ENCODE measurements around the gene TBC1D5. TPM values are rescaled to one million over a fixed set of nuclear protein-coding genes. Genes with fewer than 3 reads are reported as not detected.
A peak's percentile ranks its signal among the peaks of the same experiment; 100 is the strongest.
"Not testable (repeated sequence)": the region's sequence is repeated elsewhere in the genome, so short reads cannot be mapped to it uniquely, and the experiment has no call there.

Gene TBC1D5, protein sequence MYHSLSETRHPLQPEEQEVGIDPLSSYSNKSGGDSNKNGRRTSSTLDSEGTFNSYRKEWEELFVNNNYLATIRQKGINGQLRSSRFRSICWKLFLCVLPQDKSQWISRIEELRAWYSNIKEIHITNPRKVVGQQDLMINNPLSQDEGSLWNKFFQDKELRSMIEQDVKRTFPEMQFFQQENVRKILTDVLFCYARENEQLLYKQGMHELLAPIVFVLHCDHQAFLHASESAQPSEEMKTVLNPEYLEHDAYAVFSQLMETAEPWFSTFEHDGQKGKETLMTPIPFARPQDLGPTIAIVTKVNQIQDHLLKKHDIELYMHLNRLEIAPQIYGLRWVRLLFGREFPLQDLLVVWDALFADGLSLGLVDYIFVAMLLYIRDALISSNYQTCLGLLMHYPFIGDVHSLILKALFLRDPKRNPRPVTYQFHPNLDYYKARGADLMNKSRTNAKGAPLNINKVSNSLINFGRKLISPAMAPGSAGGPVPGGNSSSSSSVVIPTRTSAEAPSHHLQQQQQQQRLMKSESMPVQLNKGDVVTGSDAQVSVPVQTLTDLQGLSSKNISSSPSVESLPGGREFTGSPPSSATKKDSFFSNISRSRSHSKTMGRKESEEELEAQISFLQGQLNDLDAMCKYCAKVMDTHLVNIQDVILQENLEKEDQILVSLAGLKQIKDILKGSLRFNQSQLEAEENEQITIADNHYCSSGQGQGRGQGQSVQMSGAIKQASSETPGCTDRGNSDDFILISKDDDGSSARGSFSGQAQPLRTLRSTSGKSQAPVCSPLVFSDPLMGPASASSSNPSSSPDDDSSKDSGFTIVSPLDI
- total RNA-seq: 10 to 100 TPM; 48.4 to 55.2 TPM

DNA sequence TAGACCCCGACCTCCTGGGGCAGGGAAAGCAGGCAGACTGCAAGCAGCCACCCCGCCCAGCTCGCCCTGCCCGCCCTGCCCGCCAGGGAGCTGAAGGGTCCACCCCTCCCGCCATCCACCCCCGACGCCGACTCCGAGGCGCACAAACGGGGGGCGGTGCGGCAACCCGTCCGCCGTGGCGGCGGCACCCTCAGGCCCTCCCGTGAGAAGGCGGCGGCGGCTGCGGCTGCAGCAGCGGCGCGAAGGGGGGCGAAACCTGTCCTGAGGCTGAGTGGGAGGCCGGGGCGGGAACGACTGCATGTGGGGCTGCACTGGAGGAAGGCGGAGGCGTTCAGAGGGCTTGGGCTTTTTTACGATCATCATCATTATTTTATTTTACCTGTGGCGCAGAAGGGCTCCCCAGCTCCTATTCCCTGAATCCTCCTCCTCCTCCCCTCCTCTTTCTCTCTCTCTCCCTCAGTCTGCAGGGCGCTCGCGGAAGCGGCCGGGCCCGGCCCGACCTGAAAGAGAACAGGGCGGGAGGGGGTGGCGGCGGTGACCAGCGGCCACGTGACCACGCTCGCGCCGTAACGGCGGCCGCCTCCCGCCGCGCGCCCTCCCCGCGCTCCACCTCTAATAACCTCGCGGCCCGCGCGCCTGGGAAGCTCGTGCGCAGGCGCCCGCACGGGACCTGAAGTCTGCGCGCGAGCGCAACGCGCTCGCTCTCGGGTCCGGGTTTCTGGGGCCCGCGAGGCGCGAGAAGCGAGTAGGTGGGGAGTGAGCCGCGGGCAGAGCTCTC is at the start of gene TBC1D5:
TBC1D5 (minus strand) TSS at position 530 of the 778 bp plus-strand sequence. CDS start 234,061 bp downstream, outside the sequence.
- no peaks in the 10 kb centered on the region for H3K9me3 Mint-ChIP-seq
- peak within 1 kb of the TSS; percentile 86 for H3K4me3 Mint-ChIP-seq
- H3K27ac Mint-ChIP-seq: peak within 1 kb of the TSS; percentile 96
- peak; percentile 94 for DNase-seq
- no peaks in the 10 kb centered on the region for H3K27me3 Mint-ChIP-seq
- POLR2A ChIA-PET: interaction anchor here (0.8 kb wide), 1 partner anchor 32 kb away, joined by 3 read pairs; no protein-coding TSS in a partner anchor
- CTCF ChIA-PET: interaction anchor here (1.2 to 1.3 kb wide), 2 partner anchors 7 to 11 kb away, joined by 3 to 6 read pairs; no protein-coding TSS in a partner anchor
- H3K36me3 Mint-ChIP-seq (ENCODE audit: low read depth): peaks cover 4% of the 10 kb centered on the region
- H3K4me1 Mint-ChIP-seq: peaks cover 52% of the 10 kb centered on the region

DNA sequence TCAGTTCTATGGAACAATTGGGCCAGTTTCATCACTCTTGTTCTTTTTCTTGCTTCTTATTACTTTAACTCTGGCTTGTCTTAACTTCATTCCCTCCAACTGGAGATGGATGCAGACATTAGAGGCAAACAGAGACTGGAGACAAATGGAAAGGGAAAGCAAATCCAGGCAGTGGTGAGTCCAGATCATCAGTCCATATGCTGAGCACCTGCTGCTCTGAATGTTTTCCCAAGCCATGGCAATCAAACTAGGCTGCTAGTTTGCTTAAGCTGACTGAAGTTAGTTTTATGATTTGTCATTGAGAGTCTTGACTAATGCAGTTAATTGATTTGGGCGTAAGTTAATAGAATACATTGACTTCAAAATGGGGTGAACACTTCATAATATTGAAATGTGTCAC is 41.0 kb upstream of the TBC1D5 start:
- CTCF ChIA-PET: no interaction called here
- Mint-ChIP-seq H3K4me3 (no peak overlapping the region), H3K27ac (no peak overlapping the region), H3K27me3 (peaks cover 12% of the 10 kb centered on the region), H3K4me1 (peaks cover 20% of the 10 kb centered on the region), H3K9me3 (peaks cover 19% of the 10 kb centered on the region), H3K36me3 (ENCODE audit: low read depth) (peaks cover 20% of the 10 kb centered on the region)
- no peak for DNase-seq
- POLR2A ChIA-PET: no interaction called here

DNA sequence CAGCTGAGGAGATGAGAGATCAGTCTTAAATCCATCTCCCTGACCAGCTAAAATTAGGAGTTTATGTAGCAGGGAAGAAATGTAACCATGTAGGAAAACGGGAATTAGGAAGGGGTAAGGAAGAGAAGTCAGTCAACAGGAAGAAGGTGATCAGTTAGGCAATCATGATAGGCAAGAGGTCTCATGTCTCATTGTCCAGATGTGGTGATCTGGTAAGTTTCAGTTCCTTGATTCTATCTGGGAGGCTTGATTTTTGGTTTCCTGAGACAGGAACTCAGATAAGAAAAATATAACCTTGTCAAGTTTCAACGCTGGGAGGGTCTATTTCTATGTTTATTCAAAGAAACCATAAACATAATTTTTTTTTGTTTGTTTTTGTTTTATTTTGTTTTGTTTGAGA is 40.3 kb upstream of the TBC1D5 start:
- ChIA-PET POLR2A (no interaction called here), CTCF (no interaction called here)
- Mint-ChIP-seq H3K4me1 (peaks cover 20% of the 10 kb centered on the region), H3K27ac (no peak overlapping the region), H3K36me3 (ENCODE audit: low read depth) (peaks cover 20% of the 10 kb centered on the region), H3K4me3 (no peak overlapping the region), H3K27me3 (peaks cover 10% of the 10 kb centered on the region), H3K9me3 (peaks cover 19% of the 10 kb centered on the region)
- no peak for DNase-seq

DNA sequence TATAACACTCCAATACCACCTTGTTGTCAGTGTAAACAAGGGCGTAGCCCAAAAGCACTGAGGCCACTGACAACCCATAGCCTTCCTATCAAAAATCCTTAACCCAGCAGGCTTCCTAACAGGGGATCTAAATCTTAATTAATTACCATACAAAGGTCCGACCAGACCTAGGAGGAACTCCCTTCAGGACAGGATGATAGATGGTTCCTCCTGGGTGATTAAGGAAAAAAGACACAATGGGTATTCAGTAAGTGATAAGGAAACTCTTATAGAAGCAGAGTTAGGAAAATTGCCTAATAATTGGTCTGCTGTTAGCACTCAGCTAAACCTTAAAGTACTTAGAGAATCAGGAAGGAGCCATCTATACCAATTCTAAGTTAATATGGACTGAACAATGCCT is 37.9 kb upstream of the TBC1D5 start:
- POLR2A ChIA-PET, H3K27me3 Mint-ChIP-seq, CTCF ChIA-PET, DNase-seq, H3K27ac Mint-ChIP-seq, H3K4me3 Mint-ChIP-seq: not testable (repeated sequence)
- peaks cover 20% of the 10 kb centered on the region for H3K36me3 Mint-ChIP-seq (ENCODE audit: low read depth)
- H3K4me1 Mint-ChIP-seq: peaks cover 27% of the 10 kb centered on the region
- peaks cover 18% of the 10 kb centered on the region for H3K9me3 Mint-ChIP-seq

DNA sequence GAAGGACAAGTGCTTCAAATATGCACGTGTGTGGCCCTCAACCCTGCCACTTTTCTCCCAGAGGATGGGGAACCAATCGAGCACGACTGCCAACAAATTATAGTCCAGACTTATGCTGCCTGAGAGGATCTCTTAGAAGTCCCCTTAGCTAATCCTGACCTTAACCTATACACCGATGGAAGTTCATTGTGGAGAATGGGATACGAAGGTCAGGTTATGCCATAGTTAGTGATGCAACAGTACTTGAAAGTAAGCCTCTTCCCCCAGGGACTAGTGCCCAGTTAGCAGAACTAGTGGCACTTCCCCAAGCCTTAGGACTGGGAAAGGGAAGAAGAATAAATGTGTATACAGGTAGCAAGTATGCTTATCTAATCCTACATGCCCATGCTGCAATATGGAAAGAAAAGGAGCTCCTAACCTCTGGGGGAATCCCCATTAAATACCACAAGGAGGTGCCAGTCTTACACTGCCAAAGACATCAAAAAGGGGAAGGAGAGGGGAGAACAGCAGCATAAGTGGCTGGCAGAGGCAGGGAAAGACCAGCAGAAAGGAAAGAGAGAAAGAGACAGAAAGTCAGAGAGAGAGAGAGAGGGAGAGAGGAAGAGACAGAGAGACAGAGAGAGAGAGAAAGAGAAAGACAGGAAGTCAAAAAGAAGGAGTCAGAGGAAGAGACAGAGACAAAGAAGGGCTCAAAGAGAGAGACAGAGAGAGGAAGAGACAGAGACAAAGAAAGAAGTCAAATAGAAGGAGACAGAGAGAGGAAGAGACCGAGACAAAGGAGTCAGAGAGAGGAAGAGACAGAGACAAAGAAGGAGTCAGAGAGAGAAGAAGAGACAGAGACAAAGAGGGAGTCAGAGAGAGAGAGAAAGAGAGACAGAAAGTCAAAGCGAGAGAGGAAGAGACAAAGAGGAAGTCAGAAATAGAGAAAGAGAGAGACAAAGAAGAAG is 37.1 kb upstream of the TBC1D5 start:
- H3K27me3 Mint-ChIP-seq, CTCF ChIA-PET, DNase-seq, POLR2A ChIA-PET, H3K4me3 Mint-ChIP-seq, H3K27ac Mint-ChIP-seq: not testable (repeated sequence)
- Mint-ChIP-seq H3K9me3 (peaks cover 18% of the 10 kb centered on the region), H3K36me3 (ENCODE audit: low read depth) (peaks cover 20% of the 10 kb centered on the region), H3K4me1 (peaks cover 35% of the 10 kb centered on the region)

DNA sequence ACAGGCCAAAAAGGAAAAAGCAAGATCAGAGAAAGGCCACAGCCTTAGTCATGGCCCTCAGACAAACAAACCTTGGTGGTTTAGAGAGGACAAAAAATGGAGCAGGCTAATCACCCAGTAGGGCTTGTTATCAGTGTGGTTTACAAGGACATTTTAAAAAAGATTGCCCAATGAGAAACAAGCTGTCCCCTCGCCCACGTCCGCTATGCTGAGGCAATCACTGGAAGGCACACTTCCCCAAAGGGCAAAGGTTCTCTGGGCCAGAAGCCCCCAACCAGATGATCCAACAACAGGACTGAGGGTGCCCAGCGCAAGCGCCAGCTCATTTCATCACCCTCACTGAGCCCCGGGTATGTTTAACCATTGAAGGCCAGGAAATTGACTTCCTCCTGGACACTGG is 34.9 kb upstream of the TBC1D5 start:
- H3K9me3 Mint-ChIP-seq: peaks cover 13% of the 10 kb centered on the region
- peaks cover 36% of the 10 kb centered on the region for H3K4me1 Mint-ChIP-seq
- H3K36me3 Mint-ChIP-seq (ENCODE audit: low read depth): peaks cover 14% of the 10 kb centered on the region
- DNase-seq, H3K27me3 Mint-ChIP-seq, H3K27ac Mint-ChIP-seq, POLR2A ChIA-PET, H3K4me3 Mint-ChIP-seq, CTCF ChIA-PET: not testable (repeated sequence)

DNA sequence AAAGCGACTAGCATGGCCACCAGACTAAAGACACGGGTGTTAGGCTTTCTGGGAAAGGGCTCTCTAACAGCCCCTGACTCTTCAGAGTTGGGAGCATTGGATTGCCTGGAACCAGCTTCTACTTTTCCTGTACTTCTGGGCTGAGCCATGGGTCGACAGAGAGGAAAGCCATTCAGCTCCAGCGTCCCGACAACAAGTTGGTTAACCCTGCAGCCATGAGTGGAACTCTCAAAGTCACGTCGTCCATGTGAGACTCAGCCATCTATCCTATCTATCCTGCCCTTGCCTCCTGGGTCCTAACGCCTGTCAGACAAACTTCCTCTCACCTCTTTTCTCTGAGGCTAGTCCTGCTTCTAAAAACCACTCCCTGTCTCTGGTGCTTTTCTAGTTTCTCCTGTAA is 32.6 kb upstream of the TBC1D5 start:
- H3K4me1 Mint-ChIP-seq: peaks cover 37% of the 10 kb centered on the region
- peaks cover 4% of the 10 kb centered on the region for H3K9me3 Mint-ChIP-seq
- H3K4me3 Mint-ChIP-seq: peak overlapping the region; percentile 57
- peaks cover 18% of the 10 kb centered on the region for H3K27me3 Mint-ChIP-seq
- CTCF ChIA-PET: interaction anchor here (1.3 kb wide), 1 partner anchor 17 kb away, joined by 3 read pairs; no protein-coding TSS in a partner anchor
- peak; percentile 31 for DNase-seq
- H3K36me3 Mint-ChIP-seq (ENCODE audit: low read depth): peaks cover 3% of the 10 kb centered on the region
- POLR2A ChIA-PET: interaction anchor here (0.9 kb wide), 1 partner anchor 32 kb away, joined by 3 read pairs; the partner anchor contains the start of gene TBC1D5
- H3K27ac Mint-ChIP-seq: peak overlapping the region; percentile 75

DNA sequence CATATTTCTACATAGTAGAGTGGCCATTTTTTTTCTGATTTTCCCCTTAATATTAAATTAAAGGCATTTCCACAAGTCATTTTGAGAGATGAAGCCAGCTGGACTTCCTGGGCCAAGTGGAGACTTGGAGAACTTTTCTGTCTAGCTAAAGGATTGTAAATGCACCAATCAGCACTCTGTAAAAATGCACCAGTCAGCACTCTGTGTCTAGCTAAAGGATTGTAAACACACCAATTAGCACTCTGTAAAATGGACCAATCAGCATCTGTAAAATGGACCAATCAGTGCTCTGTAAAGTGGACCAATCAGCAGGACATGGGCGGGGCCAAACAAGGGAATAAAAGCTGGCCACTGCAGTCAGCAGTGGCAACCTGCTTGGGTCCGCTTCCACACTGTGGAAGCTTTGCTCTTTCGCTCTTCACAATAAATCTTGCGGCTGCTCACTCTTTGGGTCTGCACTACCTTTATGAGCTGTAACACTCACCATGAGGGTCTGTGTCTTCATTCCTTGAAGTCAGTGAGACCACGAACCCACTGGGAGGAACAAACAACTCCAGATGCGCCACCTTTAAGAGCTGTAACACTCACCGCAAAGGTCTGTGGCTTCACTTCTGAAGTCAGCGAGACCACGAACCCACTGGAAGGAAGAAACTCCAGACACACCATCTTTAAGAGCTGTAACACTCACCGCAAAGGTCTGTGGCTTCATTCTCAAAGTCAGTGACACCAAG is 31.9 kb upstream of the TBC1D5 start:
- not testable (repeated sequence) for H3K36me3 Mint-ChIP-seq (ENCODE audit: low read depth); H3K9me3 Mint-ChIP-seq
- Mint-ChIP-seq H3K4me1 (peaks cover 30% of the 10 kb centered on the region), H3K27me3 (peaks cover 20% of the 10 kb centered on the region), H3K27ac (peak overlapping the region; percentile 75), H3K4me3 (peak overlapping the region; percentile 57)
- POLR2A ChIA-PET: interaction anchor here (0.9 kb wide), 1 partner anchor 32 kb away, joined by 3 read pairs; the partner anchor contains the start of gene TBC1D5
- DNase-seq: peak; percentile 78
- CTCF ChIA-PET: interaction anchor here (0.6 to 1.3 kb wide), 2 partner anchors 18 to 275 kb away, joined by 3 to 4 read pairs; no protein-coding TSS in a partner anchor

DNA sequence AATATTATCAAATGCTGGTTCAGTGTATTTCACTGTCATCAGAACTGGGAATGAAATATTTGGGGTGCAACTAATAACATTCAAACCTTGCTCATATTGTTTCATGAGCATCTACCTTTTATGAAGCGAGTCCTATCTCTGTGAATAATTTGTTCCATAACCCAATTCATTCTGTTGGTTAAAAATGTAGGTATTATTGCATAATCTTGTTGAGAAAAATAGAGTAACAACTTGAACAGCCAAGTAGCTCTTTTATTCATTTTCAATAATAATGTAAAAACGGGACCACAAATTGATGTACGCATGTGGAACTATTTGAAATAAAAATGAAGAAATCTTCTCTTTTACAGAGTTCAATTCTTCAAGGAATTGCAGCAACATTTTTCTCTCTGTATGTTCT is 30.1 kb upstream of the TBC1D5 start:
- Mint-ChIP-seq H3K9me3 (peaks cover 4% of the 10 kb centered on the region), H3K4me1 (peaks cover 27% of the 10 kb centered on the region), H3K4me3 (no peak overlapping the region), H3K27me3 (peaks cover 22% of the 10 kb centered on the region), H3K27ac (no peak overlapping the region), H3K36me3 (ENCODE audit: low read depth) (peaks cover 3% of the 10 kb centered on the region)
- DNase-seq: no peak
- ChIA-PET CTCF (interaction anchor here (1.3 kb wide), 1 partner anchor 37 kb away, joined by 3 read pairs; no protein-coding TSS in a partner anchor), POLR2A (no interaction called here)

DNA sequence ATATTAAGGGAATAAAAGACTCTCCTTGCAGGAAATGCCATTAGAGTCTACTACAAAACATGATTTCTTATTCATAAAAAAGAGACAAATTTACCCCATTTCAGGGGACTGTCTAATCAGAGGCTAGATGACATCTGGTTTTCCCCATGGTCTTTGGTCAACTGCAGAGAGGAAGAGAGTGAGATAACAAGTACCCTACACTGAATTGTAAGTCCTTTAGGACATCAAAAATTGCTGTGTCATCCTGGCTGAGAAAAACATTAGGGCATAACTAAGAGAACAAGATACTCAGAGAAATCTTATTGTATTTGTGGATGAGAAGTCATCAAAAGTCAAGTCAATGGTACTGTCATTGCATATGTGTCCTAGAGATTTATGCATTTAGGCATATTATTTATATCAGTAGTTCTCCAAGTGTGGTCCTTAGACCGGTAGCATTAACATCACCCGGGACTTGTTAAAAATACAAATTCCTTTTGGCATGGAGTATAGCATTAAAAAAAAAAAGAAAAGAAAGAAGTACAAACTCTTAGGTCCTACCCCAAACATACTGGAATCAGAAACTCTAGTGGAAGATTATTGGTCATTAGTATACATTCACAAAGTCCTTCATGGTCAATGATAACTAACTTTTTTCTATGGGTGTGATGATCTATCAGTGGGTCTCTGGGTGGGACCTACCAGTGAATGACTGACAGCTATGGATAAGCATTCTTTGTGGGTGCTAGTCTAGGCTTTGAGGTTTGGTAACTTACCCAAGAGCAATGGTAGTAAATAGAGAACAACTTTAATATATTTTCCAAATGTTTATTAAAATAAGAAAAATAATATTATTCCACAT is 29.0 kb upstream of the TBC1D5 start:
- H3K27ac Mint-ChIP-seq: no peak overlapping the region
- H3K36me3 Mint-ChIP-seq (ENCODE audit: low read depth): peaks cover 3% of the 10 kb centered on the region
- peaks cover 27% of the 10 kb centered on the region for H3K4me1 Mint-ChIP-seq
- peaks cover 26% of the 10 kb centered on the region for H3K27me3 Mint-ChIP-seq
- DNase-seq: no peak
- POLR2A ChIA-PET: no interaction called here
- peaks cover 4% of the 10 kb centered on the region for H3K9me3 Mint-ChIP-seq
- CTCF ChIA-PET: no interaction called here
- H3K4me3 Mint-ChIP-seq: no peak overlapping the region
